ENCODE data around the gene C10orf120.

C10orf120 gene

GRCh38 chr10:122740640-122741039 lies 41.0 kb upstream of the C10orf120 start:
- no peak overlapping the region for H3K9ac ChIP-seq (ENCODE audit: low read length)
- H3K9me3 ChIP-seq (ENCODE audit: insufficient read depth, low read length) = no peaks in the 10 kb centered on the region
- H3K36me3 ChIP-seq (replicated peaks; ENCODE audit: low read depth, low read length) = no peaks in the 10 kb centered on the region
- no peak overlapping the region for H2AFZ ChIP-seq (ENCODE audit: low read depth, low read length)
- H3K27ac ChIP-seq (ENCODE audit: low read length) = no peak overlapping the region
- no peak overlapping the region for H3K4me2 ChIP-seq (ENCODE audit: low read length)
- H3K27me3 ChIP-seq (ENCODE audit: low read depth, low read length) = 0 out of 2 replicates have a peak, but pooled peaks cover 9% of the 10 kb centered on the region
- H3K4me1 ChIP-seq (ENCODE audit: low read length) = no peaks in the 10 kb centered on the region
- TF ChIP-seq EZH2phosphoT487 (IDR thresholded peaks at IDR 0.05; ENCODE audit: low read depth) = no peak
- TF ChIP-seq CTCF (IDR thresholded peaks at IDR 0.05; ENCODE audit: low read depth, low read length) = no peak
- H3K4me3 ChIP-seq (ENCODE audit: low read length) = no peak overlapping the region
- H3K79me2 ChIP-seq (ENCODE audit: low read length) = no peaks in the 10 kb centered on the region
- no peaks in the 10 kb centered on the region for H4K20me1 ChIP-seq (ENCODE audit: insufficient read depth, low read length)

GRCh38 chr10:122738031-122738430 lies 38.4 kb upstream of the C10orf120 start:
- no peak overlapping the region for H2AFZ ChIP-seq (ENCODE audit: low read depth, low read length)
- H3K4me3 ChIP-seq (ENCODE audit: low read length) = no peak overlapping the region
- H4K20me1 ChIP-seq (ENCODE audit: insufficient read depth, low read length) = no peaks in the 10 kb centered on the region
- H3K9ac ChIP-seq (ENCODE audit: low read length) = no peak overlapping the region
- H3K9me3 ChIP-seq (ENCODE audit: insufficient read depth, low read length) = no peaks in the 10 kb centered on the region
- TF ChIP-seq EZH2phosphoT487 (IDR thresholded peaks at IDR 0.05; ENCODE audit: low read depth) = no peak
- no peak for TF ChIP-seq CTCF (IDR thresholded peaks at IDR 0.05; ENCODE audit: low read depth, low read length)
- no peaks in the 10 kb centered on the region for H3K79me2 ChIP-seq (ENCODE audit: low read length)
- 0 out of 2 replicates have a peak, but pooled peaks cover 6% of the 10 kb centered on the region for H3K27me3 ChIP-seq (ENCODE audit: low read depth, low read length)
- no peaks in the 10 kb centered on the region for H3K36me3 ChIP-seq (replicated peaks; ENCODE audit: low read depth, low read length)
- no peaks in the 10 kb centered on the region for H3K4me1 ChIP-seq (ENCODE audit: low read length)
- no peak overlapping the region for H3K27ac ChIP-seq (ENCODE audit: low read length)
- no peak overlapping the region for H3K4me2 ChIP-seq (ENCODE audit: low read length)

GRCh38 chr10:122733931-122734665 lies 34.5 kb upstream of the C10orf120 start:
- H3K27ac ChIP-seq (ENCODE audit: low read length) = no peak overlapping the region
- no peak overlapping the region for H2AFZ ChIP-seq (ENCODE audit: low read depth, low read length)

GRCh38 chr10:122733443-122733842 lies 33.8 kb upstream of the C10orf120 start:
- Histone ChIP-seq H3K36me3 (replicated peaks; ENCODE audit: low read depth, low read length) (no peaks in the 10 kb centered on the region), H3K4me2 (ENCODE audit: low read length) (no peak overlapping the region), H3K9me3 (ENCODE audit: insufficient read depth, low read length) (no peaks in the 10 kb centered on the region), H4K20me1 (ENCODE audit: insufficient read depth, low read length) (no peaks in the 10 kb centered on the region), H3K27me3 (ENCODE audit: low read depth, low read length) (no peaks in the 10 kb centered on the region), H3K27ac (ENCODE audit: low read length) (no peak overlapping the region), H3K9ac (ENCODE audit: low read length) (no peak overlapping the region), H3K79me2 (ENCODE audit: low read length) (no peaks in the 10 kb centered on the region), H3K4me1 (ENCODE audit: low read length) (no peaks in the 10 kb centered on the region), H2AFZ (ENCODE audit: low read depth, low read length) (no peak overlapping the region), H3K4me3 (ENCODE audit: low read length) (no peak overlapping the region)
- no peak for TF ChIP-seq CTCF (IDR thresholded peaks at IDR 0.05; ENCODE audit: low read depth, low read length)
- no peak for TF ChIP-seq EZH2phosphoT487 (IDR thresholded peaks at IDR 0.05; ENCODE audit: low read depth)

More at GRCh38 chr10:122733931-122734665, 34.5 kb upstream of the C10orf120 start:
- Histone ChIP-seq H3K9ac (ENCODE audit: low read length) (no peak overlapping the region), H3K9me3 (ENCODE audit: insufficient read depth, low read length) (no peaks in the 10 kb centered on the region), H3K4me1 (ENCODE audit: low read length) (no peaks in the 10 kb centered on the region), H3K4me3 (ENCODE audit: low read length) (no peak overlapping the region), H3K79me2 (ENCODE audit: low read length) (no peaks in the 10 kb centered on the region), H3K4me2 (ENCODE audit: low read length) (no peak overlapping the region), H3K27me3 (ENCODE audit: low read depth, low read length) (no peaks in the 10 kb centered on the region), H4K20me1 (ENCODE audit: insufficient read depth, low read length) (no peaks in the 10 kb centered on the region), H3K36me3 (replicated peaks; ENCODE audit: low read depth, low read length) (no peaks in the 10 kb centered on the region)
- TF ChIP-seq CTCF (IDR thresholded peaks at IDR 0.05; ENCODE audit: low read depth, low read length) = no peak
- no peak for TF ChIP-seq EZH2phosphoT487 (IDR thresholded peaks at IDR 0.05; ENCODE audit: low read depth)

Data from OCI-LY3 (cell line).